BJ (cell line): ENCODE results near the gene PGLYRP4. TPM values are rescaled to one million over a fixed set of nuclear protein-coding genes. Genes with fewer than 3 reads are reported as not detected.

Experiments
- CTCF ChIA-PET: fragments of 350-600 bp; formaldehyde crosslinking; extraction: SDS; loops from one replicate; lab custom pipeline; 2021; ENCODE audit warnings: antibody characterized with exemption, inconsistent platforms; lab: Yijun Ruan, JAX
- POLR2A ChIA-PET: fragments of 300-600 bp; sonication (Branson Sonifier 250); formaldehyde crosslinking; extraction: SDS; loops from one replicate; lab custom pipeline; 2021; ENCODE audit warnings: antibody characterized with exemption; lab: Charles Lee
- DNase-seq: peaks from one replicate; pipeline ENCODE4 v3.0.0-alpha.2; 2011; ENCODE audit warnings: low read depth
- H3K27me3 ChIP-seq: 2 replicates; pipeline ENCODE4 v1.6.0; 2011; ENCODE audit warnings: low read length; ENCODE audit not compliant: control insufficient read depth, insufficient read depth
- H3K36me3 ChIP-seq: 2 replicates; pipeline ENCODE4 v1.5.1; 2011; ENCODE audit warnings: low read length; ENCODE audit not compliant: control insufficient read depth, insufficient read depth
- H3K4me3 ChIP-seq: 2 replicates; pipeline ENCODE4 v1.5.1; 2011; ENCODE audit warnings: low read depth, mild to moderate bottlenecking, control low read depth, low read length
- polyA plus RNA-seq: library from polyadenylated mRNA; depleted of rRNA; stranded (reverse); fragments of >200 nt; gene quantifications from 2 replicates; pipeline ENCODE4 v1.2.3, GENCODE V29; 2011
- TF ChIP-seq, protein P1 (sequence below): IDR thresholded peaks from 2 replicates; pipeline ENCODE4 v1.5.1; 2011; ENCODE audit warnings: low read depth, mild to moderate bottlenecking, control low read depth, inconsistent platforms, low read length, moderate library complexity; ENCODE audit not compliant: insufficient read depth

PGLYRP4 gene
- polyA plus RNA-seq, 1 experiment = not detected

GRCh38 chr1:153355445-153356071, 6.9 kb upstream of the PGLYRP4 start:
- H3K27me3 ChIP-seq = peaks cover 5% of the 10 kb centered on the region; the same call in 1 of the 2 replicates
- no peak overlapping the region for H3K4me3 ChIP-seq
- DNase-seq = no peak
- CTCF ChIA-PET = interaction anchor here (0.7 to 17.9 kb wide), 13 partner anchors 10 to 396 kb away, joined by 3 to 404 read pairs (median 4); partner anchors contain the start of gene ILF2
- no peaks in the 10 kb centered on the region for H3K36me3 ChIP-seq
- POLR2A ChIA-PET = no interaction called here
- TF ChIP-seq, protein P1, sequence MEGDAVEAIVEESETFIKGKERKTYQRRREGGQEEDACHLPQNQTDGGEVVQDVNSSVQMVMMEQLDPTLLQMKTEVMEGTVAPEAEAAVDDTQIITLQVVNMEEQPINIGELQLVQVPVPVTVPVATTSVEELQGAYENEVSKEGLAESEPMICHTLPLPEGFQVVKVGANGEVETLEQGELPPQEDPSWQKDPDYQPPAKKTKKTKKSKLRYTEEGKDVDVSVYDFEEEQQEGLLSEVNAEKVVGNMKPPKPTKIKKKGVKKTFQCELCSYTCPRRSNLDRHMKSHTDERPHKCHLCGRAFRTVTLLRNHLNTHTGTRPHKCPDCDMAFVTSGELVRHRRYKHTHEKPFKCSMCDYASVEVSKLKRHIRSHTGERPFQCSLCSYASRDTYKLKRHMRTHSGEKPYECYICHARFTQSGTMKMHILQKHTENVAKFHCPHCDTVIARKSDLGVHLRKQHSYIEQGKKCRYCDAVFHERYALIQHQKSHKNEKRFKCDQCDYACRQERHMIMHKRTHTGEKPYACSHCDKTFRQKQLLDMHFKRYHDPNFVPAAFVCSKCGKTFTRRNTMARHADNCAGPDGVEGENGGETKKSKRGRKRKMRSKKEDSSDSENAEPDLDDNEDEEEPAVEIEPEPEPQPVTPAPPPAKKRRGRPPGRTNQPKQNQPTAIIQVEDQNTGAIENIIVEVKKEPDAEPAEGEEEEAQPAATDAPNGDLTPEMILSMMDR = peak; percentile 62

DNA sequence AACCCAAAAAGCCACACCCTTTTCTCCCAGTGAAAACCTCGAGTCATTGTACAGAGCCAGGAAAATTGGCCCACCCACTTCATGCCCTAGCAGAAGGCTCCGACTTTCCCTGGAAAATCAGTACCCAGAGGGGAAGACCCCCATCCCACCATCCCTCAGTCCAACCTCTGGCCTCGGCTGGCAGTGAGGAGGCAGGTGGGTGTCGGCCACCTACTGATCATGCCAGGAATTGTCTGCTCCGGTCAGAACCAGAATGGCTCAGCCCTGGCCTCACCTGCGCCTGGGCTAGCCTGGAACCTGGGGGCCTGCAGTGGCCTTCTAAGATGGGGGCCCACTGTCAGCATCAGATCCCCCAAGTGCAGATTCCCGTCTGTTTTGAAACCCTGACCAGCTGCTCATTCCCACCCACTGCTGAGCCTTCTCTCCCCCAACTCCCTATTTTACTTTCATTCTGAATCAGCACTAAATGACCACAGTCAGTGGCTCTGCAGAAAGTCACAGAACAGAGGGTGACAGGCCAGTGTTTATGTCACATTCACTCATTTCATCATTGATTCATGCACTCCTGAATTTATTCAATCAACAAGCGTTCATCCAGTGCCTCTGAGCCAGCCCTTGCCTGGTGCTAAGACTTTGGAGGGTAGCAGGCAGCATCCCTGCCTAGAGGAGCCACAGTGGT, 6.0 kb upstream of the PGLYRP4 start:
- TF ChIP-seq, protein P1 = no peak
- ChIA-PET POLR2A (no interaction called here), CTCF (interaction anchor here (0.7 to 17.9 kb wide), 15 partner anchors 9 to 397 kb away, joined by 3 to 404 read pairs (median 4); no protein-coding TSS in a partner anchor)
- Histone ChIP-seq H3K4me3 (no peak overlapping the region), H3K36me3 (no peaks in the 10 kb centered on the region), H3K27me3 (peaks cover 5% of the 10 kb centered on the region; the same call in 1 of the 2 replicates)
- no peak for DNase-seq

DNA sequence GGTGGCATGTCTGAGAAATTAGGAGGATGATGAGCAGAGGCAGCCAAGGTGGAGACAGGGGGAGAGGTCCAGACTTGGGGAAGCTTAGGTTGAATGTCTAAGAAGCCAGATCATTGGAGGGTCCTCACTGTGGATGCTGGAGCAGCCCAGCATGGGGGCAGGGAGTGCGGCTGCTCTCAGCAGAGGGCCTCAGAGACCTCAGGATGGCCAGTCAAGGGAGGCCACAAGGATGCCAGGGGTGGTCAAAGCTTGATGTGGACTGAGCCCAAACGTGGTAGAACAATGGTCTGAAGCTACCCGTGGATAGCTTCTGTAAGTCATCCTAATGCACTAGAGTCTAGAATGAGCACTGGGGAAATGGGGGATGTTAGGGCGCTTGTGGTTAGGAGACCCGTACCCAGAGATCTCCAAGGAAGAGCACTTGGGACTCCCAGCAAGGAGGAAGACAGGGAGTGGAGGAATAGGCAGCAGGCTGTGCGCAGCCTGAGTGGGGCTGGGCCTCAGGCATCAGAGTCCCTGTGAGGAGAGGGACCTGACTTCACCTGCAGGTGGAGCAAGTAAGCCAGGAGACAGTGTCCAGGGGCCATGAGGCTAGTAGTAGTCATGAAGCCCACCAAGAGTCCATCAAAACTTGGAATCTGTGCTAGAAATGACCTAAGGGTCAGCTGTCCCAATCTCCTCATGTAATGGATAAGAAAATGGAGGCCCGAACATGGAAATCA, 4.7 kb upstream of the PGLYRP4 start:
- POLR2A ChIA-PET = no interaction called here
- Histone ChIP-seq H3K27me3 (peaks cover 6% of the 10 kb centered on the region; the same call in 1 of the 2 replicates), H3K4me3 (no peak overlapping the region), H3K36me3 (no peaks in the 10 kb centered on the region)
- CTCF ChIA-PET = interaction anchor here (0.7 to 17.9 kb wide), 23 partner anchors 9 to 395 kb away, joined by 3 to 404 read pairs (median 4); no protein-coding TSS in a partner anchor
- TF ChIP-seq, protein P1 = peak; percentile 43
- DNase-seq = no peak

GRCh38 chr1:153352523-153352922, 3.9 kb upstream of the PGLYRP4 start:
- no peak for DNase-seq
- ChIA-PET POLR2A (no interaction called here), CTCF (interaction anchor here (0.7 to 17.9 kb wide), 28 partner anchors 9 to 594 kb away, joined by 3 to 404 read pairs (median 4); partner anchors contain the start of gene DENND4B)
- H3K4me3 ChIP-seq = no peak overlapping the region
- TF ChIP-seq, protein P1 = peak; percentile 80
- H3K36me3 ChIP-seq = no peaks in the 10 kb centered on the region
- H3K27me3 ChIP-seq = peaks cover 6% of the 10 kb centered on the region; the same call in 1 of the 2 replicates
